ENCODE measurements around the gene HECTD3. TPM values are rescaled to one million over a fixed set of nuclear protein-coding genes. Genes with fewer than 3 reads are reported as not detected.

HECTD3 gene
- total and polyA plus RNA-seq, 2 donors from 2014 or later: 27.5 to 42.1 TPM

DNA sequence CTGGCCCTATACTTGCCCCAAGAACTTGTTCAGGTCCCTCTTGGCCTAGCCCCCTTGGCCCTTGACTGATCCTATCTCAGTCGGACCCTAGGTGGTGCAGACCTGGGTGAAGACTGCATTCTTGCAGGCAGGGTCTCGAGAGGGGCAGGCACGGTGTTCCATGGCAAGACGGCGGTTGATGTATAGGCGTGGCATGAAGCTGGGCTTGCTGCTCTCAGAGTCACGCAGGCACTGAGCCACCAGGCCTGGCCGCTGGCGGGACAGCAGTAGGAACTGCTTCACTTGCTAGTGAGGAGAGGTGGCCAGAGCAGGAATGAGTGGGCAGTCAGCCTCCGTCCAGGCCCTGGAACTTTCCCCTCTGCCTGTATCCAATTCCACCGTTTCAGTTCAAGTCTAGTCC is 3.8 kb downstream of the HECTD3 start:
- DNase-seq (no peak), FAIRE-seq (no peak)
- Histone ChIP-seq H3K27me3 (ENCODE audit: control insufficient read depth, insufficient read depth, low read length) (no peaks in the 10 kb centered on the region), H3K27ac (ENCODE audit: low read depth in 2 of 2, low read length in 2 of 2) (no peak overlapping the region), H3K9ac (ENCODE audit: low read length in 3 of 3) (no peak overlapping the region), H3K9me3 (ENCODE audit: control insufficient read depth in 2 of 3, insufficient read depth in 1 of 3, low read length in 3 of 3) (no peaks in the 10 kb centered on the region), H3K4me3 (ENCODE audit: low read length in 3 of 3) (no peak overlapping the region), H3K36me3 (ENCODE audit: control insufficient read depth in 2 of 3, insufficient read depth in 3 of 3, low read length in 3 of 3) (peaks cover 12 to 57% (median 51%) of the 10 kb centered on the region in 3 donors), H3K4me1 (ENCODE audit: control insufficient read depth in 2 of 3, insufficient read depth in 2 of 3, low read depth in 1 of 3, low read length in 3 of 3) (peaks cover 6 to 20% (median 10%) of the 10 kb centered on the region in 3 donors)
- TF ChIP-seq, protein P1, sequence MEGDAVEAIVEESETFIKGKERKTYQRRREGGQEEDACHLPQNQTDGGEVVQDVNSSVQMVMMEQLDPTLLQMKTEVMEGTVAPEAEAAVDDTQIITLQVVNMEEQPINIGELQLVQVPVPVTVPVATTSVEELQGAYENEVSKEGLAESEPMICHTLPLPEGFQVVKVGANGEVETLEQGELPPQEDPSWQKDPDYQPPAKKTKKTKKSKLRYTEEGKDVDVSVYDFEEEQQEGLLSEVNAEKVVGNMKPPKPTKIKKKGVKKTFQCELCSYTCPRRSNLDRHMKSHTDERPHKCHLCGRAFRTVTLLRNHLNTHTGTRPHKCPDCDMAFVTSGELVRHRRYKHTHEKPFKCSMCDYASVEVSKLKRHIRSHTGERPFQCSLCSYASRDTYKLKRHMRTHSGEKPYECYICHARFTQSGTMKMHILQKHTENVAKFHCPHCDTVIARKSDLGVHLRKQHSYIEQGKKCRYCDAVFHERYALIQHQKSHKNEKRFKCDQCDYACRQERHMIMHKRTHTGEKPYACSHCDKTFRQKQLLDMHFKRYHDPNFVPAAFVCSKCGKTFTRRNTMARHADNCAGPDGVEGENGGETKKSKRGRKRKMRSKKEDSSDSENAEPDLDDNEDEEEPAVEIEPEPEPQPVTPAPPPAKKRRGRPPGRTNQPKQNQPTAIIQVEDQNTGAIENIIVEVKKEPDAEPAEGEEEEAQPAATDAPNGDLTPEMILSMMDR (IDR thresholded peaks at IDR 0.05; ENCODE audit: borderline replicate concordance, extremely low read depth, insufficient read depth): no peak
- intact Hi-C loops (cut with DNase I): no loop called here

- no peak for DNase-seq
- Histone ChIP-seq H3K27me3 (ENCODE audit: control insufficient read depth, insufficient read depth, low read length) (no peaks in the 10 kb centered on the region), H3K9me3 (ENCODE audit: control insufficient read depth in 2 of 3, insufficient read depth in 1 of 3, low read length in 3 of 3) (no peaks in the 10 kb centered on the region), H3K9ac (ENCODE audit: low read length in 3 of 3) (no peak overlapping the region), H3K36me3 (ENCODE audit: control insufficient read depth in 2 of 3, insufficient read depth in 3 of 3, low read length in 3 of 3) (peaks cover 12 to 57% (median 51%) of the 10 kb centered on the region in 3 donors), H3K4me3 (ENCODE audit: low read length in 3 of 3) (no peak overlapping the region), H3K4me1 (ENCODE audit: control insufficient read depth in 2 of 3, insufficient read depth in 2 of 3, low read depth in 1 of 3, low read length in 3 of 3) (peaks cover 0 to 13% (median 3%) of the 10 kb centered on the region in 3 donors), H3K27ac (ENCODE audit: low read depth in 2 of 2, low read length in 2 of 2) (no peak overlapping the region)
- intact Hi-C loops (cut with DNase I): no loop called here
- TF ChIP-seq, protein P1 (IDR thresholded peaks at IDR 0.05; ENCODE audit: borderline replicate concordance, extremely low read depth, insufficient read depth): no peak
- no peak for FAIRE-seq
Measured at GRCh38 chr1:45005761-45006160, 5.4 kb downstream of the HECTD3 start.

GRCh38 chr1:45004281-45004920 is 6.7 kb downstream of the HECTD3 start:
- Histone ChIP-seq H3K27me3 (ENCODE audit: control insufficient read depth, insufficient read depth, low read length) (no peaks in the 10 kb centered on the region), H3K9me3 (ENCODE audit: control insufficient read depth in 2 of 3, insufficient read depth in 1 of 3, low read length in 3 of 3) (no peaks in the 10 kb centered on the region), H3K27ac (ENCODE audit: low read depth in 2 of 2, low read length in 2 of 2) (no peak overlapping the region), H3K4me3 (ENCODE audit: low read length in 3 of 3) (no peak overlapping the region), H3K9ac (ENCODE audit: low read length in 3 of 3) (no peak overlapping the region), H3K36me3 (ENCODE audit: control insufficient read depth in 2 of 3, insufficient read depth in 3 of 3, low read length in 3 of 3) (peaks cover 10 to 55% (median 49%) of the 10 kb centered on the region in 3 donors), H3K4me1 (ENCODE audit: control insufficient read depth in 2 of 3, insufficient read depth in 2 of 3, low read depth in 1 of 3, low read length in 3 of 3) (peaks cover 0 to 2% (median 0%) of the 10 kb centered on the region in 3 donors)
- TF ChIP-seq, protein P1 (IDR thresholded peaks at IDR 0.05; ENCODE audit: borderline replicate concordance, extremely low read depth, insufficient read depth): no peak
- FAIRE-seq (no peak), DNase-seq (no peak)
- intact Hi-C loops (cut with DNase I): no loop called here
